Heart right ventricle (tissue), 16 donors: ENCODE results near the gene CDADC1. TPM values are rescaled to one million over a fixed set of nuclear protein-coding genes. Genes with fewer than 3 reads are reported as not detected.

Experiments used
- ATAC-seq, 8 donors: fragments of 200-7000 bp; cut with Tn5 transposase; one replicate each; pipeline ENCODE4 v1.9.1; 2020; ENCODE audit warnings: mild to moderate bottlenecking in 8 of 8, moderate library complexity in 8 of 8, moderate number of reproducible peaks in 1 of 8
- DNase-seq, 2 donors: peaks; one replicate each; pipeline ENCODE4 v3.0.0-alpha.2; 2020
- H3K27ac ChIP-seq, 10 donors: fragments of 200-600 bp; sonication (generic) in 2 of 10; one replicate each; pipeline versions ENCODE4 v1.5.0 to v1.8.0; 2020 to 2022; ENCODE audit warnings: mild to moderate bottlenecking in 3 of 10
- H3K27me3 ChIP-seq, 7 donors: fragments of 200-600 bp; one replicate each; pipeline ENCODE4 v1.8.0; 2021 to 2022; ENCODE audit warnings: mild to moderate bottlenecking in 2 of 7
- H3K36me3 ChIP-seq, 9 donors: fragments of 200-600 bp; sonication (generic) in 1 of 9; one replicate each; pipeline versions ENCODE4 v1.5.0 to v1.8.0; 2020 to 2022; ENCODE audit warnings: mild to moderate bottlenecking in 2 of 9
- H3K4me1 ChIP-seq, 9 donors: fragments of 200-600 bp; sonication (generic) in 1 of 9; one replicate each; pipeline versions ENCODE4 v1.5.0 to v1.8.0; 2020 to 2022; ENCODE audit warnings: mild to moderate bottlenecking in 4 of 9
- H3K4me3 ChIP-seq, 10 donors: fragments of 200-600 bp; sonication (generic) in 2 of 10; one replicate each; pipeline versions ENCODE4 v1.5.0 to v1.8.0; 2020 to 2022; ENCODE audit warnings: mild to moderate bottlenecking in 7 of 10, moderate library complexity in 2 of 10
- H3K9me3 ChIP-seq, 11 donors: fragments of 200-600 bp in 10 of 11; sonication (generic) in 2 of 11; one replicate each; pipeline versions ENCODE4 v1.5.0 to v1.8.0; 2013 to 2022; ENCODE audit warnings: mild to moderate bottlenecking in 2 of 11, control low read depth in 1 of 11, moderate library complexity in 1 of 11
- WGBS, 2 donors: extraction: QIAGEN DNeasy Blood & Tissue Kit; methylation state at CpG; one replicate each; pipeline ENCODE4 v1.1.7; 2013; ENCODE audit warnings: inconsistent platforms in 1 of 2; 5-methylcytosine and 5-hydroxymethylcytosine counted together
- intact Hi-C, 10 donors: fragments of 100-400 bp; cut with DNase I; formaldehyde crosslinking; loops; one replicate each; pipeline versions ENCODE4 v1.11.1 to v1.14.2; 2022
- polyA plus RNA-seq, 2 donors: library from polyadenylated mRNA; stranded (reverse); fragments of 200-250 nt; gene quantifications; one replicate each; pipeline ENCODE4 v1.2.3, GENCODE V29; 2013
- total RNA-seq, 10 donors: library from RNA; stranded (reverse); fragmentation: NEBNext Ultra II Directional in 3 of 10; extraction: Animal tissue kit (Norgen Biotek cat#: 25700) in 3 of 10; gene quantifications; one replicate each; pipeline versions ENCODE4 v1.2.1 to v1.2.4, GENCODE V29; 2021 to 2023
- TF ChIP-seq, protein P1 (sequence below), 9 donors: fragments of 200-600 bp; sonication (generic) in 2 of 9; IDR thresholded peaks; one replicate each; pipeline versions ENCODE4 v1.5.0 to v1.8.0; 2021 to 2022; ENCODE audit warnings: antibody characterized with exemption in 9 of 9, mild to moderate bottlenecking in 5 of 9, moderate library complexity in 1 of 9
- donor health status: Arrhythmogenic right ventricular cardiomyopathy.
- donor health status: ischemic (EF 13 %, LVEDD 7.1; RV severe dilation, severe dysfunction).
- donor health status: healthy with polysubstance abuse.
- donor health status: DM: no; HTN: yes; CAD: no.
- donor health status: DM: no; HTN: no; CAD: no.
- donor health status: ischemic (EF 25% LVEDD 6.9; RV normal size, moderate dysfunction).
- donor health status: ischemic (EF 25% LVEDD 5.7; RV mildly dilated, moderate dysfunction).
- donor health status: healthy.
- donor health status: DM: yes; HTN: yes; CAD: no.
- donor health status: Ischemic cardiomyopathy.
- donor health status: ischemic (EF 35%, LVEDD 5.7; RV mildly dilated, moderate dysfunction).
- donor health status: nonischemic (EF 11% LVEDD 7.7; RV severe dilation, severe dysfunction).
- donor health status: DM: yes; HTN: yes; CAD: no.
- donor health status: PGD.
- donor health status: ischemic (EF 29% LVEDD 5.4; RV normal size, mild dysfunction).
- donor health status: nonischemic (EF 23%, LVEDD 6.1; RV moderate dilation, normal function).

CDADC1 gene
- total and polyA plus RNA-seq, 12 donors, result 4.9 to 12.7 (median 8.9) TPM

DNA sequence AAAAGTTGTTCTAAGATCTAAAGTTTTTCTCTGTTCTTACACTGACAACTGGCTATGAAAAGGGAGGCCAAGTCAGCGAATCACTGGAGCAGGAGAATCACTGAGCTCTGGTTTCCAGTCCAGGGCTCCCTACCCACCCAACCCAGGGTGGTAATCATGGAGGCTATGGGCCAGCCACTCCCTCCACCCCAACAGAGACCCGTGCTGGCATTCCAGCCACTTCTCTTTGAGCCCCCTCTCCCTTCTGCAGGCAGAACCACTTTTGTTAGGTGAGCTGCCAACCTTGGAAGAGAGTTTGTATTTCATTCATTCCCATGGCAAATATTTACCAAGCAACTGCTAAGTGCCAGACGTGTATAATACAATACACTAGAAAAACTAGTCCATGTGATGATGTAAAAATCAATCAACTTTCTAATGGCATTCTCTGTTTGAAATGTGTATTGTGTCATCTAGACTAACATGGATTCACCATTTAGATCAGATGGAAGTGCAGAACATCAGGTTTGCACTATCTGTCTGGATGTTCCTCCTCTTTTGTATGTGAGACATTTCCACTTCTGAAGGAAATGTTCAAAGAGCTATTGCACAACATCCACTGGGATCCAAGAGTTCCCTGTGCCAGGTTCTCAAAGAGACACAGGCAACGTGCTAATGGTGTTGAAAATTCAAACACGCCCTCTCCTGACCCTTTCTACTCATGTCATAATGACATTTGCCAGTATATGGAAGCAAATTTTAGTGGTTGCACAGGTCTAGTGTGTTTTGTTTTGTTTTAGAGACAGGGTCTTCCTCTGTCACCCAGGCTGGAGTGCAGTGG, 22.3 kb upstream of the CDADC1 start:
- Histone ChIP-seq H3K4me3 (no peak overlapping the region), H3K36me3 (no peaks in the 10 kb centered on the region), H3K9me3 (no peaks in the 10 kb centered on the region), H3K27me3 (peaks cover 10 to 36% (median 28%) of the 10 kb centered on the region in 7 donors), H3K4me1 (peaks cover 0 to 12% (median 8%) of the 10 kb centered on the region in 9 donors), H3K27ac (no peak overlapping the region)
- 49 to 50% methylated on average over 5 of the region's 5 CpGs for WGBS, 2 donors
- DNase-seq, result no peak
- ATAC-seq, result peak in 5 of 8 donors; percentile 16 to 87 (median 77)
- TF ChIP-seq, protein P1, sequence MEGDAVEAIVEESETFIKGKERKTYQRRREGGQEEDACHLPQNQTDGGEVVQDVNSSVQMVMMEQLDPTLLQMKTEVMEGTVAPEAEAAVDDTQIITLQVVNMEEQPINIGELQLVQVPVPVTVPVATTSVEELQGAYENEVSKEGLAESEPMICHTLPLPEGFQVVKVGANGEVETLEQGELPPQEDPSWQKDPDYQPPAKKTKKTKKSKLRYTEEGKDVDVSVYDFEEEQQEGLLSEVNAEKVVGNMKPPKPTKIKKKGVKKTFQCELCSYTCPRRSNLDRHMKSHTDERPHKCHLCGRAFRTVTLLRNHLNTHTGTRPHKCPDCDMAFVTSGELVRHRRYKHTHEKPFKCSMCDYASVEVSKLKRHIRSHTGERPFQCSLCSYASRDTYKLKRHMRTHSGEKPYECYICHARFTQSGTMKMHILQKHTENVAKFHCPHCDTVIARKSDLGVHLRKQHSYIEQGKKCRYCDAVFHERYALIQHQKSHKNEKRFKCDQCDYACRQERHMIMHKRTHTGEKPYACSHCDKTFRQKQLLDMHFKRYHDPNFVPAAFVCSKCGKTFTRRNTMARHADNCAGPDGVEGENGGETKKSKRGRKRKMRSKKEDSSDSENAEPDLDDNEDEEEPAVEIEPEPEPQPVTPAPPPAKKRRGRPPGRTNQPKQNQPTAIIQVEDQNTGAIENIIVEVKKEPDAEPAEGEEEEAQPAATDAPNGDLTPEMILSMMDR (IDR thresholded peaks at IDR 0.05), result peak in 1 of 9 donors; percentile 22
- intact Hi-C loops, result loop anchor here in 1 of 10 donors (10.0 kb wide), 1 partner anchor 251 kb away; the partner anchor contains the start of gene FNDC3A

DNA sequence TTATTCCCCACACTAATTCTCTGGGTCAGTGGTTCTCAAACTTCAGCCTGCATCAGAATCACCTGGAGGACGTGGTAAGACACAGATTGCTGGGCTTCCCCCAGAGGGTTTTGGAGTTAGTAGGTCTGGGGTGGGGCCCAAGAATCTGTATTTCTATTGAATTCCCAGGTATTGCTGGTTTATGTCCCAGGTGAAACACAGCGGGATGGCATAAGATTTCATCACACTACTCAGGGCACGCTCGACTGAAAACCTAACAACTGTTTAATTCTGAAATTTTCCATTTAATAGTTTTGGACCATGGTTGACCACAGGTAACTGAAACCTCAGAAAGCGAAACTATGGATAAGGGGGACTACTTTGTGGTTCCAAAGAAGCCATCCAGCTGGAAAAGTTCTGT, 21.1 kb upstream of the CDADC1 start:
- Histone ChIP-seq H3K9me3 (no peaks in the 10 kb centered on the region), H3K27me3 (peaks cover 0 to 25% (median 16%) of the 10 kb centered on the region in 7 donors), H3K36me3 (no peaks in the 10 kb centered on the region), H3K4me3 (no peak overlapping the region), H3K27ac (no peak overlapping the region), H3K4me1 (peaks cover 0 to under 1% (median 0%) of the 10 kb centered on the region in 9 donors)
- WGBS, 2 donors, result 91 to 93% methylated on average over 5 of the region's 5 CpGs
- TF ChIP-seq, protein P1 (IDR thresholded peaks at IDR 0.05), result no peak
- DNase-seq (no peak), ATAC-seq (no peak)
- intact Hi-C loops, result loop anchor here in 1 of 10 donors (10.0 kb wide), 1 partner anchor 252 kb away; the partner anchor contains the start of gene FNDC3A

DNA sequence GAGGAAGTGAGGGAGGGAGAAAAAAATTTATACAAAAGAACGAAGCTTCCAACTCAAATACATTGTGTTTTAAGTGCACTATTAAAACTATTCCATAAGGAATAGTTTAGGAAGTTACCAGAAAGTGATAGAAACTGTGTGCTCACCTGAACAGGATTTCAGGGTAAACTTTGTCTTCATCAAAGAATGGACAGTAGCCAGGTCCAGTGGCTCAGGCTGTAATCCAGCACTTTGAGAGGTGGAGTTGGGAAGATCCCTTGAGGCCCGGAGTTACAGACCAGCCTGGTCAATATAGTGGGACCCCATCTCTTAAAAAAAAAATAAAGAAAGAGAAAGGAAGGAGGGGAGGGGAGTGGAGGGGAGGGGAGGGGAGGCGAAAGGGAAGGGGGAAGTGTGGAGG, 13.0 kb upstream of the CDADC1 start:
- DNase-seq, result no peak
- H3K9me3 ChIP-seq, result no peaks in the 10 kb centered on the region
- ATAC-seq, result no peak
- intact Hi-C loops, result no loop called here
- no peaks in the 10 kb centered on the region for H3K4me1 ChIP-seq
- H3K27ac ChIP-seq, result no peak overlapping the region
- TF ChIP-seq, protein P1 (IDR thresholded peaks at IDR 0.05), result no peak
- 93 to 94% methylated on average over 3 of the region's 3 CpGs for WGBS, 2 donors
- H3K27me3 ChIP-seq, result no peaks in the 10 kb centered on the region
- H3K36me3 ChIP-seq, result no peaks in the 10 kb centered on the region
- no peak overlapping the region for H3K4me3 ChIP-seq

DNA sequence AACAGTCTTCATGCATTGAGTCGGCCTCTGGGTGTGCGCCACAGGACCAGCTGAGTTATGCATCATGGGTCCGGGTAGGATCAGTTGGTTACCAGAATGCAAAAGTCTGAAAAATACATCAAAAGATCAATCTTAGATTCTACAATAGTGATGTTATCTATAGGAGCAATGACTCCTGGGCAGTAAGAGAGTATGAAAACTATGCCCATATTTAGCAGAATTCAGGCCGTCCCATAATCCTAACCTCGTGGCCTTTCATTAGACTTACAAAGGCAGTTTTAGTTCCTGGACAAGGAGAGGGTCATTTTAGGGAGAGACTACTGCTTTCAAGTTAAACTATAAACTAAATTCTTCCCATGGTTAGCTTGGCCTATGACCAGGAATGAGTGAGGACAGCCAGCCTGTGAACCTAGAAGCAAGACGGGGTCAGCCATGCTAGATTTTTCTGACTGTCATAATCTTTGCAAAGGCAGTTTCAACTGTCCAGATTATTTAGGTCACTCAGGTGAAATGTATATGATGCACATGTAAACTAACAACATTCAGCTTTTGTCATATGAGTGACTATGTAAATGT, 11.8 kb upstream of the CDADC1 start:
- intact Hi-C loops, result no loop called here

More for the DNA sequence above, 11.8 kb upstream of the CDADC1 start:
- no peak overlapping the region for H3K4me3 ChIP-seq
- H3K9me3 ChIP-seq, result no peaks in the 10 kb centered on the region
- ATAC-seq, result no peak
- WGBS, 2 donors, result 90 to 95% methylated on average over 6 of the region's 6 CpGs
- DNase-seq, result no peak
- H3K4me1 ChIP-seq, result no peaks in the 10 kb centered on the region
- no peaks in the 10 kb centered on the region for H3K36me3 ChIP-seq
- H3K27ac ChIP-seq, result no peak overlapping the region
- H3K27me3 ChIP-seq, result no peaks in the 10 kb centered on the region
- TF ChIP-seq, protein P1 (IDR thresholded peaks at IDR 0.05), result no peak
